Ectodermal cell (in vitro differentiated cells): Measurements from ENCODE around the gene YWHAQ.

Experiments
- H3K27ac ChIP-seq: 2 replicates; pipeline ENCODE4 v1.7.0; 2013; ENCODE audit warnings: mild to moderate bottlenecking, low read depth, low read length; ENCODE audit not compliant: insufficient read depth, poor library complexity, severe bottlenecking
- H3K27me3 ChIP-seq: 2 replicates; pipeline ENCODE4 v1.7.0; 2013; ENCODE audit warnings: mild to moderate bottlenecking, low read length; ENCODE audit not compliant: insufficient read depth, control insufficient read depth, poor library complexity, severe bottlenecking
- H3K36me3 ChIP-seq: one replicate; pipeline ENCODE4 v1.7.0; 2013; ENCODE audit warnings: low read length; ENCODE audit not compliant: control insufficient read depth, insufficient read depth
- H3K4me1 ChIP-seq: one replicate; pipeline ENCODE4 v1.7.0; 2013; ENCODE audit warnings: low read length; ENCODE audit not compliant: control insufficient read depth, insufficient read depth
- H3K4me3 ChIP-seq: 2 replicates; pipeline ENCODE4 v1.7.0; 2013; ENCODE audit warnings: low read depth, low read length, control low read depth; ENCODE audit not compliant: insufficient read depth
- H3K9me3 ChIP-seq: 2 replicates; pipeline ENCODE4 v1.7.0; 2013; ENCODE audit warnings: mild to moderate bottlenecking, low read length, moderate library complexity; ENCODE audit not compliant: control insufficient read depth
- WGBS, 2 experiments: methylation state at CpG; one replicate each; pipeline ENCODE4 v1.1.7; 2013; ENCODE audit warnings: missing lambda C conversion rate in 2 of 2; 5-methylcytosine and 5-hydroxymethylcytosine counted together

The YWHAQ gene

GRCh38 chr2:9539531-9539930 is 91.3 kb downstream of the YWHAQ start:
- Histone ChIP-seq H3K4me3 (no peak overlapping the region), H3K9me3 (no peaks in the 10 kb centered on the region), H3K27ac (no peak overlapping the region), H3K36me3 (no peaks in the 10 kb centered on the region), H3K4me1 (no peaks in the 10 kb centered on the region), H3K27me3 (no peaks in the 10 kb centered on the region)
- WGBS, 2 experiments = 95 to 100% methylated on average over 1 to 3 of the region's 5 CpGs

- Histone ChIP-seq H3K9me3 (no peaks in the 10 kb centered on the region), H3K4me3 (no peak overlapping the region), H3K4me1 (no peaks in the 10 kb centered on the region), H3K27ac (no peak overlapping the region), H3K27me3 (no peaks in the 10 kb centered on the region), H3K36me3 (no peaks in the 10 kb centered on the region)
- WGBS, 2 experiments = 92 to 100% methylated on average over 1 to 2 of the region's 2 CpGs
These were observed 92.7 kb downstream of the YWHAQ start for GRCh38 chr2:9538000-9538507.

GRCh38 chr2:9536504-9536903 is 94.3 kb downstream of the YWHAQ start:
- Histone ChIP-seq H3K27me3 (no peaks in the 10 kb centered on the region), H3K9me3 (no peaks in the 10 kb centered on the region), H3K27ac (no peak overlapping the region), H3K36me3 (no peaks in the 10 kb centered on the region), H3K4me1 (no peaks in the 10 kb centered on the region), H3K4me3 (no peak overlapping the region)
- 92 to 96% methylated on average over 6 of the region's 6 CpGs for WGBS, 2 experiments

- Histone ChIP-seq H3K4me1 (no peaks in the 10 kb centered on the region), H3K9me3 (no peaks in the 10 kb centered on the region), H3K27ac (no peak overlapping the region), H3K36me3 (no peaks in the 10 kb centered on the region), H3K4me3 (no peak overlapping the region), H3K27me3 (no peaks in the 10 kb centered on the region)
- 86% methylated on average over 1 of the region's 1 CpG; no CpG with 5 or more reads in 1 of the 2 experiments for WGBS, 2 experiments
These were observed 95.6 kb downstream of the YWHAQ start for GRCh38 chr2:9535177-9535576.
